ENCODE data around the gene PRR23C. TPM values are rescaled to one million over a fixed set of nuclear protein-coding genes. Genes with fewer than 3 reads are reported as not detected.

PRR23C gene
- total and polyA plus RNA-seq, 10 donors = not detected

GRCh38 chr3:139020036-139020867, 24.4 kb downstream of the PRR23C start:
- peaks cover 0 to 19% (median 0%) of the 10 kb centered on the region in 7 donors for H3K27me3 ChIP-seq (replicated peaks in 1 of 7)
- WGBS, 5 donors = 57 to 75% (median 73%) methylated on average over 23 to 81 of the region's 81 CpGs
- no peak for DNase-seq
- H3K9me3 ChIP-seq = peaks cover 0 to 30% (median 16%) of the 10 kb centered on the region in 8 donors
- no peak overlapping the region for H3K27ac ChIP-seq
- intact Hi-C loops (cut with DNase I; ENCODE audit: low total_unique reads) = no loop called here
- TF ChIP-seq, protein P1, sequence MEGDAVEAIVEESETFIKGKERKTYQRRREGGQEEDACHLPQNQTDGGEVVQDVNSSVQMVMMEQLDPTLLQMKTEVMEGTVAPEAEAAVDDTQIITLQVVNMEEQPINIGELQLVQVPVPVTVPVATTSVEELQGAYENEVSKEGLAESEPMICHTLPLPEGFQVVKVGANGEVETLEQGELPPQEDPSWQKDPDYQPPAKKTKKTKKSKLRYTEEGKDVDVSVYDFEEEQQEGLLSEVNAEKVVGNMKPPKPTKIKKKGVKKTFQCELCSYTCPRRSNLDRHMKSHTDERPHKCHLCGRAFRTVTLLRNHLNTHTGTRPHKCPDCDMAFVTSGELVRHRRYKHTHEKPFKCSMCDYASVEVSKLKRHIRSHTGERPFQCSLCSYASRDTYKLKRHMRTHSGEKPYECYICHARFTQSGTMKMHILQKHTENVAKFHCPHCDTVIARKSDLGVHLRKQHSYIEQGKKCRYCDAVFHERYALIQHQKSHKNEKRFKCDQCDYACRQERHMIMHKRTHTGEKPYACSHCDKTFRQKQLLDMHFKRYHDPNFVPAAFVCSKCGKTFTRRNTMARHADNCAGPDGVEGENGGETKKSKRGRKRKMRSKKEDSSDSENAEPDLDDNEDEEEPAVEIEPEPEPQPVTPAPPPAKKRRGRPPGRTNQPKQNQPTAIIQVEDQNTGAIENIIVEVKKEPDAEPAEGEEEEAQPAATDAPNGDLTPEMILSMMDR (IDR thresholded peaks at IDR 0.05 in 8 of 11, conservative IDR thresholded peaks at IDR 0.05 in 3 of 11) = no peak
- TF ChIP-seq POLR2A (IDR thresholded peaks at IDR 0.05) (no peak), POLR2AphosphoS5 (IDR thresholded peaks at IDR 0.05) (no peak)
- no peaks in the 10 kb centered on the region for H3K4me1 ChIP-seq
- H3K36me3 ChIP-seq = no peaks in the 10 kb centered on the region
- no peak overlapping the region for H3K4me3 ChIP-seq

DNA sequence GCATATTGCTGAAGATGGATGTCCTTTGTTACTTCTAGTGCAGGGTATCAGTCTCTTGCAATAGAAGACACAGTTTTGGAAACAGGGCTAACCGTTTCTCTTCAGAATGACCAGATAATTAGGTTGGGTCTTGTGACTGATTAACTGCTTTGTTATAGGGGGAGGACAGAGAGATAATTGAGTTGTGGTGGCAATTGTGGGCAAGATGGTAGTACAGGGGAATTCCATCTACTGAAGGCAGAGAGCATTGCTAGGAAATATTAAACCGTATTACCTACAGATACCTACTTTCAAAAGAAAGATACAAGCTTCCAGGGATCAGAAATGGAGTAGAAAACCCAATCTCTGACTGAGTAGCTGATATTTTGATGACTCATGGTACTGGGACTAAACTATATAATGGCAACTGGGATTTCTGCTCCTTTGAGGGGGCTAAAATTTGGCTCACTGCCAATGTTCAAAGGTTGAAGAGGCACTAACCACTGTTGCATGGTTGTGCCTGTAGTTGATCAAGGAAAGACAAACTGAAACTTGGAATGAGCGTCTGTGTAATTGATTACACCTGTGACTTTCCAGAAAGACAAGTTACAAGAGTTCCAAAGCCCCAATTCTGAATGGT, 28.2 kb downstream of the PRR23C start:
- WGBS, 5 donors = 77 to 86% (median 83%) methylated on average over 3 of the region's 3 CpGs

GRCh38 chr3:139006051-139006716, 38.5 kb downstream of the PRR23C start, which contains the start of gene PRR23A:
TSS of gene PRR23A (minus strand) at chr3:139006268. CDS start at chr3:139006268, 0 bp downstream.
- Histone ChIP-seq H3K27me3 (replicated peaks in 1 of 7) (no peaks in the 10 kb centered on the region), H3K36me3 (no peaks in the 10 kb centered on the region), H3K4me3 (no peak within 1 kb of the TSS), H3K4me1 (no peaks in the 10 kb centered on the region), H3K9me3 (peaks cover 0 to 65% (median 40%) of the 10 kb centered on the region in 8 donors), H3K27ac (no peak within 1 kb of the TSS)
- 71 to 89% (median 76%) methylated on average over 52 to 60 of the region's 60 CpGs for WGBS, 5 donors
- intact Hi-C loops (cut with DNase I; ENCODE audit: low total_unique reads) = no loop called here
- TF ChIP-seq, protein P1 (IDR thresholded peaks at IDR 0.05 in 8 of 11, conservative IDR thresholded peaks at IDR 0.05 in 3 of 11) = no peak
- TF ChIP-seq POLR2AphosphoS5 (IDR thresholded peaks at IDR 0.05) = no peak
- TF ChIP-seq POLR2A (IDR thresholded peaks at IDR 0.05) = no peak
- no peak for DNase-seq

More for the DNA sequence above, 28.2 kb downstream of the PRR23C start:
- intact Hi-C loops (cut with DNase I; ENCODE audit: low total_unique reads) = no loop called here
- no peak for DNase-seq
- H3K27me3 ChIP-seq (replicated peaks in 1 of 7) = peaks cover 0 to 19% (median 0%) of the 10 kb centered on the region in 7 donors
- H3K4me1 ChIP-seq = no peaks in the 10 kb centered on the region
- H3K36me3 ChIP-seq = no peaks in the 10 kb centered on the region
- no peak overlapping the region for H3K27ac ChIP-seq
- H3K4me3 ChIP-seq = no peak overlapping the region
- TF ChIP-seq, protein P1 (IDR thresholded peaks at IDR 0.05 in 8 of 11, conservative IDR thresholded peaks at IDR 0.05 in 3 of 11) = no peak
- no peak for TF ChIP-seq POLR2A (IDR thresholded peaks at IDR 0.05)
- TF ChIP-seq POLR2AphosphoS5 (IDR thresholded peaks at IDR 0.05) = no peak
- H3K9me3 ChIP-seq = peaks cover 0 to 33% (median 25%) of the 10 kb centered on the region in 8 donors
